ENCODE measurements around the gene DCANP1. TPM values are rescaled to one million over a fixed set of nuclear protein-coding genes. Genes with fewer than 3 reads are reported as not detected.
A peak's percentile ranks its signal among the peaks of the same experiment; 100 is the strongest.

Gene DCANP1
- total and polyA plus RNA-seq, 9 of the 15 experiments (the other 6 are each of a cell fraction or from before 2014, with no cell fraction given): not detected

DNA sequence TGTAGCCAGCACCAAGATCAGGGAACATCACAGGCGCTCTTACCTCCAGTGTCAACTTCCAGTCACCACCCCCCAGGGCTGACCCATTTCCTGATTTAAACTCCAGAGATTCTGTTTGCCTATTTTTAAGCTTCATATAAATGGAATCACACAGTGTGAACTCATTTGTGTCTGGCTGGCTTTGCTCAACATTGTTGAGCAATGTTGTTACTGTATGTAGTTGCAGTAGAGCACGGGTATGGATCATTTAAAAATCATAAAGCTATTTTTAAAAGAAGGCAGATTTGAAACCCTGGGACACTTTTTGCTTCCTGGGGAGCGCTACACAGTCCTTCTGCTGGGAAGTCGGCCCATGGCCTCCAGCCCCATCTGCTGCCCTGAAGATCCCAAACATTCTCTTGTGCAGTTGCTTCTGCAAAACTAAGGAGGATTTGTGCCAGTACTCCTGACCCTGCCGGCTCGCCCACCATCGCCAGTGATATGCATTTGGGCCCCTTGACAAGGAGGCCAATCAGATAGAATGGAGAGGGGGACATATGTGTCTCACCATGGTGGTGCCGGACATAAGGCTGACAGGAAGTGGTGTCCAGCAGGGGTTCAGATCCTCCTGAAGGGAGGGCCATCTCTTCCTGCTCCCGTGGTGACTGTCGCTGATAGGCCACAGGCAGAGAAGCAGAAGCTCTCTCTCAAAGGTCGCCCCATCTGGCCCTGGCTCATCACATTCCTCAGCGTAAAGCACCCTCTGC, 13.3 kb downstream of the DCANP1 start:
- no TSS peak for BruUV-seq (replicated peaks)
- DNase-seq (ENCODE audit: extremely low read depth in 1 of 4, low spot score in 3 of 4) (peak; percentile 34 to 54 (median 48)), ATAC-seq (peak; percentile 71), FAIRE-seq (peak; percentile 40)
- 53% methylated on average over 11 of the region's 12 CpGs for WGBS (ENCODE audit: insufficient coverage, low coverage, missing lambda C conversion rate)
- intact Hi-C loops (cut with micrococcal nuclease) (no loop called here), in situ Hi-C loops (cut with MboI) (no loop called here)
- H3K4me2 ChIP-seq (ENCODE audit: insufficient read depth, low read length): peak overlapping the region; percentile 35; the same call in 1 of the 2 replicates
- peaks cover 4% of the 10 kb centered on the region for H3K9me3 ChIP-seq (replicated peaks; ENCODE audit: control insufficient read depth, insufficient read depth, low read depth, low read length)
- H2AFZ ChIP-seq (ENCODE audit: low read depth, low read length): peak overlapping the region; percentile 98
- CTCF ChIA-PET (ENCODE audit: low intra/inter-chr PET ratio): no interaction called here
- H3K4me3 ChIP-seq: no peak overlapping the region
- no peaks in the 10 kb centered on the region for H3K79me2 ChIP-seq (ENCODE audit: control insufficient read depth, insufficient read depth, low read length)
- H3K27me3 ChIP-seq (ENCODE audit: control insufficient read depth in 2 of 2, insufficient read depth in 2 of 2, low read length in 2 of 2): no peaks in the 10 kb centered on the region
- POLR2A ChIA-PET: interaction anchor here (1.1 to 1.8 kb wide), 4 partner anchors 8 to 91 kb away, joined by 3 to 9 read pairs (median 6); no protein-coding TSS in a partner anchor
- H3K4me1 ChIP-seq (replicated peaks in 1 of 2; ENCODE audit: control insufficient read depth in 2 of 2, insufficient read depth in 2 of 2, low read length in 2 of 2): peaks cover 32 to 41% of the 10 kb centered on the region in 2 experiments
- H3K9me1 ChIP-seq (ENCODE audit: control insufficient read depth, insufficient read depth, low read length): no peaks in the 10 kb centered on the region
- H3K27ac ChIP-seq (ENCODE audit: extremely low read depth, low read depth, low read length): peak overlapping the region; percentile 45; the same call in 2 of the 3 replicates
- H3K9ac ChIP-seq (ENCODE audit: insufficient read depth in 1 of 2, low read depth in 2 of 2, low read length in 2 of 2): 0 out of 4 replicates have a peak overlapping the region, but pooled peaks of 1 of the 2 experiments have one; percentile 64
- no peaks in the 10 kb centered on the region for H3K36me3 ChIP-seq (ENCODE audit: control insufficient read depth, insufficient read depth, low read length)
- H4K20me1 ChIP-seq (replicated peaks; ENCODE audit: control insufficient read depth, insufficient read depth, low read length): no peaks in the 10 kb centered on the region
- no peak for TF ChIP-seq ETV6 (IDR thresholded peaks at IDR 0.05; ENCODE audit: borderline replicate concordance in 1 of 2, low read depth in 2 of 2, low read length in 1 of 2)
- no peak for TF ChIP-seq ETV6 (CRISPR knock-in tag; IDR thresholded peaks at IDR 0.05; ENCODE audit: borderline replicate concordance)
- 0 out of 2 replicates have a peak, but pooled peaks have one; percentile 8 for TF ChIP-seq JUND (IDR thresholded peaks at IDR 0.05; ENCODE audit: borderline replicate concordance, low read depth, low read length)
- no peak for TF ChIP-seq JUND (tag; IDR thresholded peaks at IDR 0.05; ENCODE audit: borderline replicate concordance, low read depth, low read length)
- no peak for TF ChIP-seq ZNF263 (CRISPR knock-in tag; IDR thresholded peaks at IDR 0.05; ENCODE audit: borderline replicate concordance)
- 0 out of 6 replicates have a peak, but pooled peaks of 1 of the 3 experiments have one; percentile 35 for TF ChIP-seq ZBTB11 (CRISPR knock-in tag; IDR thresholded peaks at IDR 0.05)
- no peak for TF ChIP-seq MYBL2 (IDR thresholded peaks at IDR 0.05; ENCODE audit: low read depth)
- TF ChIP-seq MYBL2 (CRISPR knock-in tag; IDR thresholded peaks at IDR 0.05; ENCODE audit: borderline replicate concordance): no peak
- TF ChIP-seq CHCHD3 (CRISPR knock-in tag; IDR thresholded peaks at IDR 0.05): no peak
- TF ChIP-seq GABPA (tag; conservative IDR thresholded peaks at IDR 0.05; ENCODE audit: low read depth): peak; percentile 80
- TF ChIP-seq, protein P1, sequence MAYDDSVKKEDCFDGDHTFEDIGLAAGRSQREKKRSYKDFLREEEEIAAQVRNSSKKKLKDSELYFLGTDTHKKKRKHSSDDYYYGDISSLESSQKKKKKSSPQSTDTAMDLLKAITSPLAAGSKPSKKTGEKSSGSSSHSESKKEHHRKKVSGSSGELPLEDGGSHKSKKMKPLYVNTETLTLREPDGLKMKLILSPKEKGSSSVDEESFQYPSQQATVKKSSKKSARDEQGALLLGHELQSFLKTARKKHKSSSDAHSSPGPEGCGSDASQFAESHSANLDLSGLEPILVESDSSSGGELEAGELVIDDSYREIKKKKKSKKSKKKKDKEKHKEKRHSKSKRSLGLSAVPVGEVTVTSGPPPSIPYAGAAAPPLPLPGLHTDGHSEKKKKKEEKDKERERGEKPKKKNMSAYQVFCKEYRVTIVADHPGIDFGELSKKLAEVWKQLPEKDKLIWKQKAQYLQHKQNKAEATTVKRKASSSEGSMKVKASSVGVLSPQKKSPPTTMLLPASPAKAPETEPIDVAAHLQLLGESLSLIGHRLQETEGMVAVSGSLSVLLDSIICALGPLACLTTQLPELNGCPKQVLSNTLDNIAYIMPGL (CRISPR knock-in tag; IDR thresholded peaks at IDR 0.05): no peak
